ENCODE data around the gene CAPRIN1. TPM values are rescaled to one million over a fixed set of nuclear protein-coding genes. Genes with fewer than 3 reads are reported as not detected.

The CAPRIN1 gene
- total and polyA plus RNA-seq, 10 of the 15 experiments (the other 5 are each of a cell fraction or from before 2014, with no cell fraction given) = 50.4 to 228 (median 191) TPM

- CTCF ChIA-PET = interaction anchor here (1.2 kb wide), 1 partner anchor 149 kb away, joined by 3 read pairs; no protein-coding TSS in a partner anchor
- H3K4me1 ChIP-seq (ENCODE audit: control insufficient read depth, insufficient read depth, low read length) = peaks cover 33% of the 10 kb centered on the region
- H4K20me1 ChIP-seq (ENCODE audit: control insufficient read depth, insufficient read depth) = no peaks in the 10 kb centered on the region
- H3K36me3 ChIP-seq (ENCODE audit: control insufficient read depth in 2 of 2, insufficient read depth in 2 of 2, low read length in 1 of 2) = peaks cover 35 to 68% of the 10 kb centered on the region in 2 experiments
- POLR2A ChIA-PET = interaction anchor here (1.0 to 2.3 kb wide), 3 partner anchors 8 to 39 kb away, joined by 5 to 16 read pairs (median 8); no protein-coding TSS in a partner anchor
- BruUV-seq (replicated peaks) = no TSS peak
- H2AFZ ChIP-seq (ENCODE audit: control insufficient read depth, low read depth, low read length) = no peak overlapping the region
- ATAC-seq (peak; percentile 72), DNase-seq (ENCODE audit: low read depth, low spot score) (peak; percentile 50), FAIRE-seq (peak; percentile 90)
- H3K27me3 ChIP-seq (replicated peaks in 1 of 2; ENCODE audit: control insufficient read depth in 2 of 2, insufficient read depth in 2 of 2, low read length in 1 of 2) = no peaks in the 10 kb centered on the region
- RAD21 ChIA-PET (ENCODE audit: unreplicated experiment) = interaction anchor here (0.7 to 2.9 kb wide), 9 partner anchors 8 to 212 kb away, joined by 3 to 15 read pairs (median 6); partner anchors contain the start of gene ABTB2
- SMC1A ChIA-PET (ENCODE audit: uncharacterized antibody, unreplicated experiment) = interaction anchor here (1.0 to 2.3 kb wide), 10 partner anchors 9 to 206 kb away, joined by 3 to 14 read pairs (median 4); partner anchors contain the start of gene NAT10
- intact Hi-C loops (cut with micrococcal nuclease; ENCODE audit: unreplicated experiment) (loop anchor here (5.0 kb wide), 1 partner anchor 144 kb away; no protein-coding TSS in a partner anchor), in situ Hi-C loops (cut with MboI) (no loop called here)
- 5% methylated on average over 8 of the region's 8 CpGs for WGBS (ENCODE audit: insufficient coverage, insufficient replicate concordance, low lambda C conversion rate, missing lambda C conversion rate)
- H3K4me2 ChIP-seq (ENCODE audit: control insufficient read depth, insufficient read depth) = peak overlapping the region; percentile 87
- H3K27ac ChIP-seq (ENCODE audit: control insufficient read depth, insufficient read depth) = peak overlapping the region; percentile 82
- no peaks in the 10 kb centered on the region for H3K9me3 ChIP-seq (replicated peaks; ENCODE audit: control insufficient read depth, insufficient read depth, low read length)
- H3K9ac ChIP-seq (ENCODE audit: control insufficient read depth, insufficient read depth, low read length) = peak overlapping the region; percentile 57
- H3K4me3 ChIP-seq = peak overlapping the region; percentile 3; the same call in 1 of the 2 replicates
- H3K79me2 ChIP-seq (ENCODE audit: control insufficient read depth, insufficient read depth, low read length) = no peaks in the 10 kb centered on the region; the same call in 1 of the 2 replicates
- TF ChIP-seq KDM1A (IDR thresholded peaks at IDR 0.05; ENCODE audit: borderline replicate concordance) (no peak), MEF2A (IDR thresholded peaks at IDR 0.05; ENCODE audit: insufficient read depth, low read depth, low read length) (peak; percentile 60; the same call in 1 of the 2 replicates), NFIC (IDR thresholded peaks at IDR 0.05; ENCODE audit: low read depth, low read length) (peak; percentile 60; the same call in 1 of the 2 replicates), JUND (IDR thresholded peaks at IDR 0.05; ENCODE audit: low read depth, low read length) (no peak), TCF12 (IDR thresholded peaks at IDR 0.05; ENCODE audit: low read depth, low read length) (0 out of 2 replicates have a peak, but pooled peaks have one; percentile 62), NR2F1 (conservative IDR thresholded peaks at IDR 0.05) (no peak), POLR2AphosphoS5 (IDR thresholded peaks at IDR 0.05; ENCODE audit: low read length) (no peak), ZBTB4 (CRISPR knock-in tag; IDR thresholded peaks at IDR 0.05) (no peak), EP300 (IDR thresholded peaks at IDR 0.05; ENCODE audit: borderline replicate concordance in 1 of 2, control insufficient read depth in 1 of 2, low read depth in 2 of 2, low read length in 2 of 2) (peak in 1 of 2 experiments; percentile 27; a peak in 1 of 4 replicates), FOS (IDR thresholded peaks at IDR 0.05; ENCODE audit: borderline replicate concordance, extremely low read depth, insufficient read length) (no peak), MTA3 (IDR thresholded peaks at IDR 0.05; ENCODE audit: borderline replicate concordance, low read length) (no peak; the same call in 1 of the 2 replicates), YY1 (IDR thresholded peaks at IDR 0.05; ENCODE audit: low read depth, low read length) (no peak), IRF5 (IDR thresholded peaks at IDR 0.05; ENCODE audit: borderline replicate concordance) (no peak), EZH2 (IDR thresholded peaks at IDR 0.05; ENCODE audit: borderline replicate concordance, control insufficient read depth, low read depth, low read length) (no peak), ZBTB11 (CRISPR knock-in tag; IDR thresholded peaks at IDR 0.05) (no peak)
These were observed 94.4 kb downstream of the CAPRIN1 start for GRCh38 chr11:34145847-34146381.

Measured in GM12878 (cell line).